GM12864 (cell line): ENCODE results near the gene INTS1.

Experiments
- DNase-seq: peaks from one replicate; pipeline ENCODE4 v3.0.0-alpha.2; 2011; ENCODE audit warnings: low read depth
- H3K4me3 ChIP-seq: 2 replicates; pipeline ENCODE4 v1.5.1; 2011; ENCODE audit warnings: mild to moderate bottlenecking, low read depth, low read length, control low read depth
- CTCF ChIP-seq: IDR thresholded peaks from 2 replicates; pipeline ENCODE4 v1.5.1; 2011; ENCODE audit warnings: low read depth, mild to moderate bottlenecking, moderate library complexity, low read length, control low read depth, inconsistent platforms; ENCODE audit errors: missing control alignments

Gene INTS1

GRCh38 chr7:1434165-1434718, 69.9 kb downstream of the INTS1 start:
- DNase-seq, result no peak
- no peak overlapping the region for H3K4me3 ChIP-seq
- no peak for TF ChIP-seq CTCF

DNA sequence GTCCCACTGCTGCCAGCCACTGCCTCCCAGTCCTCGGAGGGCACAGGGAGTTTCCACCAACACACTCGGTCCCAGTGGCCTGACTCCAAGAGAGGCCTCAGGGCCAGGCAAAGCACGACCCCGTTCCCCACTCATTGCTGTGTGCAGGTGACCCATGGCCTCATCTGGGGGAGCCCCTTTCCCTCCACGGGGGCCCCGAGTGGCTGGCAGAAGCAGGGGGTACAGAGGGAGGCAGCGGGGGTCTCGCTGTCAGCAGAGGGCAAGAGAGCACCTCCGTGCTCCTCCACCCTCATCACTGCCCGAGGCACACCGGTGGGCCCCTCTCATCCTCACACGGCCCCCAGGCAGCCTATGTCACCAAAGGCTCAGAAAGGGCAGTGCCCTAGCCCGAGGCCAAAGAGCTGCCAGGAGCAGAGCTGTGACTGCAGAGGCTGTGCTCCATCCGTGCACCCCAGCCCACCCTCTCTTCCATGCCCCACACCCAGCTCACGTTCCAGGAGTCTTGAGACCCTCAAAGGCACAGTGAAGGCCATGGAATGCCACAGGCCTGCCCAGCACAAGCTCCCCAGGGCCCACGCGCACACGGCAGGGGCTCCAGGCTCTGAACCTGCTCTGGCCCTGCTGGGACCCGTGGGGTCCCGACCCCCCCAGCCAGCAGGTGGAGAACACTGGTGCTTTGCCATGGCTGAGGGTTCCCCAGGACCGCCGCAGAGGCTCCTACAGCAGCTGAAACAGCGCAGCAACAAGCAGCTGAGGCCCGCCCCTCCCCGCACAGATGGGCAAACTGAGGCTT, 70.9 kb downstream of the INTS1 start:
- no peak for TF ChIP-seq CTCF
- no peak for DNase-seq
- no peak overlapping the region for H3K4me3 ChIP-seq

GRCh38 chr7:1432411-1433082, 71.6 kb downstream of the INTS1 start:
- no peak overlapping the region for H3K4me3 ChIP-seq

GRCh38 chr7:1431634-1432380, 72.4 kb downstream of the INTS1 start:
- DNase-seq, result no peak
- TF ChIP-seq CTCF, result no peak
- no peak overlapping the region for H3K4me3 ChIP-seq

More at GRCh38 chr7:1432411-1433082, 71.6 kb downstream of the INTS1 start:
- TF ChIP-seq CTCF, result peak; percentile 96
- no peak for DNase-seq

GRCh38 chr7:1431226-1431625, 73.0 kb downstream of the INTS1 start:
- no peak for DNase-seq
- TF ChIP-seq CTCF, result no peak
- H3K4me3 ChIP-seq, result no peak overlapping the region

DNA sequence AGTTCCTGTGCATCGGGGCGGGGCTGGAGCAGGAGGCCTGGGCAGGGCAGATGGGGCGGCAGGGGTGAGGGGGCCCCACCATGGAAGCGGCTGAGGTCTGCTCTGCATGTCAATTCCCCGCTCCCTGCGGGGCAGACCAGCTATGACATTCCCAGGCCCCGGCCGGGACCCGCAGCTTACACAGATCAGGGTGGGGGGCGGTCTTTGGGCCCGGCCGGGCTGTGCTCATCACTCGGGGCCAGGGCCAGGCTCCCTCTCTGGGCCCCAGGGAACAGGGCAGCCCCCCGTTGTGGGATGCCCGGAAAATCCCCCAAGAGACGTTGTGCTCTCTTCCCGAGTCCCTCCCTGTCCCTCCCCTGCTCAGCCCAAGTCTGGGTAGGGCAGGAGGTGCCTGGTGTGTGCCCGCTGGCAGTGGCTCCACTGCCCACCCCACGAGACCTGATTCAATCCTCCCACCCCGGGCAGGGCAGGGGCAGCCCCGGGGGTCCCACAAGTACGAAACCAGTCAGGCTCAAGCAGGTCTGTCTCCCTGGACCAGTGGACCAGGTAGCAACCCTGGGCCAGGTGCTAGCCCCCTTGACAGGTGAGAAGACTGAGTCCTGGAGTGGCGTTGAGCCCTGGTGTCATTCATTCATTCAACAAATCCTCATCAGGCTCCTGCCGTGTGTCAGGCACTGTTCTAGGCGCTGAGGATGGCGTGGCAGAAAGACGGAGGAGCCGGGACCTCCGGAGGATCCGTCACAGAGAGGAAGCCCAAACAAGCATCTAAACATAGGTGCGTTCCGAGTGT, 73.9 kb downstream of the INTS1 start:
- DNase-seq, result no peak
- H3K4me3 ChIP-seq, result no peak overlapping the region
- no peak for TF ChIP-seq CTCF
